ENCODE results near the gene IMP4. TPM values are rescaled to one million over a fixed set of nuclear protein-coding genes. Genes with fewer than 3 reads are reported as not detected.

The IMP4 gene
- total and polyA plus RNA-seq, 2 donors (not counting 3 experiments of a cell fraction or from before 2014, with no cell fraction given) = 74.0 to 149 TPM

GRCh38 chr2:130342020-130342532 lies 621 bp upstream of the IMP4 start:
- Histone ChIP-seq H2AFZ (ENCODE audit: low read depth, low read length) (peak overlapping the region; percentile 98), H3K27me3 (ENCODE audit: control insufficient read depth in 2 of 2, insufficient read depth in 2 of 2, low read length in 2 of 2) (no peaks in the 10 kb centered on the region), H3K36me3 (ENCODE audit: control insufficient read depth in 2 of 2, extremely low read depth in 1 of 2, insufficient read depth in 2 of 2, low read length in 2 of 2) (peaks cover 4 to 26% of the 10 kb centered on the region in 2 experiments), H4K20me1 (replicated peaks; ENCODE audit: control insufficient read depth, extremely low read depth, insufficient read depth, low read length) (no peaks in the 10 kb centered on the region), H3K4me1 (ENCODE audit: control insufficient read depth, extremely low read depth, insufficient read depth, low read length) (peaks cover 13% of the 10 kb centered on the region), H3K9ac (replicated peaks; ENCODE audit: extremely low read depth, insufficient read depth, low read length) (peak overlapping the region; percentile 86), H3K27ac (ENCODE audit: insufficient read depth, low read depth, low read length) (peak overlapping the region; percentile 81), H3K4me2 (ENCODE audit: insufficient read depth, low read length) (peak overlapping the region; percentile 88), H3K4me3 (replicated peaks in 1 of 3; ENCODE audit: insufficient read depth in 1 of 3, low read depth in 1 of 3, low read length in 3 of 3) (peak overlapping the region; percentile 52 to 92 (median 83)), H3K79me2 (ENCODE audit: control insufficient read depth, insufficient read depth, low read length) (peaks cover 14% of the 10 kb centered on the region), H3K9me3 (replicated peaks; ENCODE audit: control insufficient read depth, insufficient read depth, low read length) (no peaks in the 10 kb centered on the region), H3K9me1 (replicated peaks; ENCODE audit: control insufficient read depth, extremely low read depth, insufficient read depth, low read length) (no peaks in the 10 kb centered on the region)
- intact Hi-C loops (cut with micrococcal nuclease) = loop anchor here (1.0 to 10.0 kb wide), 4 partner anchors 13 to 753 kb away; partner anchors contain the start of genes FAM168B and SMPD4
- FAIRE-seq = no peak
- ChIA-PET CTCF (interaction anchor here (0.5 to 3.2 kb wide), 13 partner anchors 8 to 1147 kb away, joined by 3 to 37 read pairs (median 6); partner anchors contain the start of genes MZT2B, PTPN18 and SMPD4), POLR2A (interaction anchor here (0.9 to 3.1 kb wide), 4 partner anchors 9 to 161 kb away, joined by 4 to 17 read pairs (median 8); partner anchors contain the start of genes PTPN18 and SMPD4)
- BruUV-seq (replicated peaks) = TSS peak; percentile 61
- DNase-seq (ENCODE audit: low read depth, low spot score) = peak; percentile 97
- TF ChIP-seq JUN (IDR thresholded peaks at IDR 0.05; ENCODE audit: borderline replicate concordance, insufficient read depth, insufficient read length, low read depth) (no peak), POLR2A (IDR thresholded peaks at IDR 0.05; ENCODE audit: low read depth, low read length) (no peak), POLR2AphosphoS5 (IDR thresholded peaks at IDR 0.05; ENCODE audit: insufficient read depth, low read depth, low read length) (no peak), EZH2 (IDR thresholded peaks at IDR 0.05; ENCODE audit: borderline replicate concordance, low read depth, low read length, severe bottlenecking) (no peak), FOS (IDR thresholded peaks at IDR 0.05; ENCODE audit: borderline replicate concordance, insufficient read depth, low read length) (no peak), GATA2 (IDR thresholded peaks at IDR 0.05; ENCODE audit: insufficient read depth, insufficient read length, low read depth, low read length) (no peak), MYC (IDR thresholded peaks at IDR 0.05; ENCODE audit: low read depth, low read length) (no peak), MAX (IDR thresholded peaks at IDR 0.05; ENCODE audit: insufficient read depth, insufficient read length) (no peak), CTCF (IDR thresholded peaks at IDR 0.05; ENCODE audit: extremely low read depth in 1 of 2, insufficient read depth in 1 of 2, low read depth in 1 of 2, low read length in 2 of 2) (no peak)
- dilution Hi-C loops (cut with MboI; ENCODE audit: extremely low pct_ligation_motif_present, low sequenced_read_pairs) = no loop called here

All from endothelial cell of umbilical vein (primary cell).